GM12878 (cell line): ENCODE results near the gene TDRD12. TPM values are rescaled to one million over a fixed set of nuclear protein-coding genes. Genes with fewer than 3 reads are reported as not detected.

Source experiments
- ATAC-seq: fragments of 200-7000 bp; cut with Tn5 transposase; 3 replicates; pipeline ENCODE4 v1.9.1; 2020; ENCODE audit warnings: mild to moderate bottlenecking, moderate library complexity
- BruUV-seq: library from RNA; stranded (reverse); fragments of 400-500 nt; replicated peaks from 2 replicates; lab custom pipeline; 2021; lab: Mats Ljungman, UMichigan
- CTCF ChIA-PET: fragments of 300-600 bp; sonication (Branson Sonifier 250); formaldehyde crosslinking; extraction: SDS; loops from one replicate; lab custom pipeline; 2021; ENCODE audit warnings: inconsistent platforms; lab: Yijun Ruan, JAX
- POLR2A ChIA-PET: fragments of 350-600 bp; formaldehyde crosslinking; extraction: SDS; loops from one replicate; lab custom pipeline; 2021; ENCODE audit warnings: inconsistent platforms; lab: Charles Lee
- RAD21 ChIA-PET: fragments of 300-600 bp; sonication (Branson Sonifier 250); formaldehyde crosslinking; loops from one replicate; lab custom pipeline; 2023; ENCODE audit warnings: antibody characterized with exemption; ENCODE audit not compliant: unreplicated experiment; lab: Charles Lee
- SMC1A ChIA-PET: fragments of 300-600 bp; sonication (Branson Sonifier 250); formaldehyde crosslinking; loops from one replicate; lab custom pipeline; 2023; ENCODE audit not compliant: unreplicated experiment, uncharacterized antibody; lab: Charles Lee
- DNase-seq: peaks from one replicate; pipeline ENCODE4 v3.0.0-alpha.2; 2011; ENCODE audit warnings: low read depth, low spot score
- FAIRE-seq: peaks from 3 replicates; lab custom pipeline; 2011; peaks lifted over from hg19 to GRCh38; lab: Jason Lieb, UNC
- H2AFZ ChIP-seq: 2 replicates; pipeline ENCODE4 v1.6.0; 2011; ENCODE audit warnings: low read depth, low read length, control low read depth; ENCODE audit not compliant: control insufficient read depth
- H3K27ac ChIP-seq: 2 replicates; pipeline ENCODE4 v1.5.1; 2011; ENCODE audit warnings: control low read depth; ENCODE audit not compliant: control insufficient read depth, insufficient read depth
- H3K27me3 ChIP-seq, 2 experiments: replicated peaks in 1 of 2; 2 replicates each; pipeline versions ENCODE4 v1.6.0 to v1.6.1; 2011; ENCODE audit warnings: low read length in 1 of 2; ENCODE audit not compliant: control insufficient read depth in 2 of 2, insufficient read depth in 2 of 2
- H3K36me3 ChIP-seq, 2 experiments: 2 replicates each; pipeline ENCODE4 v1.5.1; 2011; ENCODE audit warnings: low read length in 1 of 2; ENCODE audit not compliant: control insufficient read depth in 2 of 2, insufficient read depth in 2 of 2
- H3K4me1 ChIP-seq: 2 replicates; pipeline ENCODE4 v1.6.1; 2011; ENCODE audit warnings: mild to moderate bottlenecking, low read length, moderate library complexity, mixed read lengths; ENCODE audit not compliant: control insufficient read depth, insufficient read depth
- H3K4me2 ChIP-seq: 2 replicates; pipeline ENCODE4 v1.6.0; 2011; ENCODE audit warnings: control low read depth; ENCODE audit not compliant: control insufficient read depth, insufficient read depth
- H3K4me3 ChIP-seq: fragments of 200-600 bp; sonication (generic); 2 replicates; pipeline ENCODE4 v1.5.1; 2016
- H3K79me2 ChIP-seq: 2 replicates; pipeline ENCODE4 v1.6.0; 2011; ENCODE audit warnings: low read length; ENCODE audit not compliant: control insufficient read depth, insufficient read depth
- H3K9ac ChIP-seq: 2 replicates; pipeline ENCODE4 v1.8.0; 2011; ENCODE audit warnings: low read length, control low read depth, mixed read lengths; ENCODE audit not compliant: control insufficient read depth, insufficient read depth
- H3K9me3 ChIP-seq: replicated peaks from 3 replicates; pipeline ENCODE4 v1.5.1; 2011; ENCODE audit warnings: mild to moderate bottlenecking, low read length; ENCODE audit not compliant: control insufficient read depth, insufficient read depth
- H4K20me1 ChIP-seq: 2 replicates; pipeline ENCODE4 v1.6.0; 2011; ENCODE audit not compliant: control insufficient read depth, insufficient read depth
- ATF2 ChIP-seq: IDR thresholded peaks from 2 replicates; pipeline ENCODE4 v1.6.1; 2012; ENCODE audit warnings: low read length, inconsistent platforms
- ATF7 ChIP-seq: fragments of 450-650 bp; IDR thresholded peaks from 2 replicates; pipeline ENCODE4 v1.6.1; 2016; ENCODE audit warnings: low read depth, mild to moderate bottlenecking
- CREB1 ChIP-seq: IDR thresholded peaks from 2 replicates; pipeline ENCODE4 v1.6.1; 2012; ENCODE audit warnings: low read depth, mild to moderate bottlenecking, inconsistent platforms
- E2F8 ChIP-seq: fragments of 450-650 bp; IDR thresholded peaks from 2 replicates; pipeline ENCODE4 v1.6.1; 2018; ENCODE audit warnings: mild to moderate bottlenecking, low read depth, moderate library complexity; ENCODE audit not compliant: partially characterized antibody
- EED ChIP-seq: sonication (generic); IDR thresholded peaks from 2 replicates; pipeline ENCODE4 v1.6.1; 2016; ENCODE audit warnings: antibody characterized with exemption, low read depth
- MEF2A ChIP-seq: IDR thresholded peaks from 2 replicates; pipeline ENCODE4 v1.6.1; 2011; ENCODE audit warnings: low read depth, mild to moderate bottlenecking, low read length, moderate library complexity; ENCODE audit not compliant: insufficient read depth
- SREBF1 ChIP-seq: IDR thresholded peaks from 2 replicates; pipeline ENCODE4 v1.6.1; 2012; ENCODE audit warnings: mild to moderate bottlenecking, low read length
- ZBTB11 ChIP-seq: fragments of 450-650 bp; formaldehyde crosslinking; IDR thresholded peaks from 2 replicates; pipeline ENCODE4 v1.5.0; 2022; ENCODE audit warnings: mild to moderate bottlenecking, missing genetic modification characterization
- WGBS: methylation state at CpG from one replicate; pipeline ENCODE4 v1.1.6; 2016; ENCODE audit warnings: low lambda C conversion rate; ENCODE audit not compliant: insufficient replicate concordance, insufficient coverage; ENCODE audit errors: missing lambda C conversion rate; 5-methylcytosine and 5-hydroxymethylcytosine counted together
- in situ Hi-C: fragments of 300-500 bp; cut with MboI; formaldehyde crosslinking; loops from 9 replicates; pipeline ENCODE4 v1.14.3; 2018; ENCODE audit warnings: mixed read lengths
- intact Hi-C: fragments of 100-400 bp; cut with micrococcal nuclease; formaldehyde crosslinking; loops from one replicate; pipeline ENCODE4 v1.14.2; 2022; ENCODE audit not compliant: unreplicated experiment
- polyA plus RNA-seq, 11 experiments: library from polyadenylated mRNA; depleted of rRNA in 4 of 11; unstranded in 6 of 11; stranded (reverse) in 5 of 11; fragments of >200 nt; fragmentation: Nextera tagmentation in 4 of 11; fragmentation: Illumina TruSeq in 1 of 11; extraction: Ambion mirVana in 4 of 11; extraction: Trizol in 1 of 11; gene quantifications; 1 replicate in 1 of 11; 2 replicates in 10 of 11; pipeline versions ENCODE4 v1.2.1 to v1.2.3, GENCODE V29; 2011 to 2016; ENCODE audit warnings: inconsistent platforms in 2 of 11, missing spikeins in 2 of 11, low read depth in 1 of 11
- total RNA-seq, 4 experiments: library from RNA; depleted of rRNA in 3 of 4; stranded (reverse); fragments of >200 nt in 3 of 4; fragmentation: Illumina TruSeq in 1 of 4; extraction: Trizol in 1 of 4; gene quantifications; 2 replicates each; pipeline versions ENCODE4 v1.2.1 to v1.2.3, GENCODE V29; 2013 to 2021

The TDRD12 gene
- total and polyA plus RNA-seq, 10 of the 15 experiments (the other 5 are each of a cell fraction or from before 2014, with no cell fraction given) = 0.08 to 0.15 TPM; not detected in 8

- Histone ChIP-seq H3K27ac (no peak overlapping the region), H3K4me1 (no peaks in the 10 kb centered on the region), H3K36me3 (no peaks in the 10 kb centered on the region), H3K79me2 (no peaks in the 10 kb centered on the region), H2AFZ (no peak overlapping the region), H3K4me3 (no peak overlapping the region), H4K20me1 (no peaks in the 10 kb centered on the region), H3K4me2 (no peak overlapping the region), H3K27me3 (no peaks in the 10 kb centered on the region; a peak in 1 of 4 replicates), H3K9ac (no peak overlapping the region), H3K9me3 (no peaks in the 10 kb centered on the region)
- ChIA-PET SMC1A (no interaction called here), RAD21 (interaction anchor here (0.5 kb wide), 1 partner anchor 158 kb away, joined by 3 read pairs; no protein-coding TSS in a partner anchor), POLR2A (no interaction called here), CTCF (interaction anchor here (2.1 kb wide), 1 partner anchor 151 kb away, joined by 5 read pairs; no protein-coding TSS in a partner anchor)
- TF ChIP-seq ATF7 (0 out of 2 replicates have a peak, but pooled peaks have one; percentile 35), E2F8 (no peak)
- ATAC-seq = no peak
- no peak for FAIRE-seq
- intact Hi-C loops (no loop called here), in situ Hi-C loops (no loop called here)
- no peak for DNase-seq
- BruUV-seq = no TSS peak
- 25% methylated on average over 4 of the region's 4 CpGs for WGBS
These were observed 31.0 kb downstream of the TDRD12 start for GRCh38 chr19:32750441-32751055.

GRCh38 chr19:32751066-32751465 lies 31.5 kb downstream of the TDRD12 start:
- 0% methylated on average over 2 of the region's 2 CpGs for WGBS
- CTCF ChIA-PET = interaction anchor here (2.1 kb wide), 1 partner anchor 151 kb away, joined by 5 read pairs; no protein-coding TSS in a partner anchor
- no peak overlapping the region for H2AFZ ChIP-seq
- no peak for ATAC-seq
- no peaks in the 10 kb centered on the region for H4K20me1 ChIP-seq
- POLR2A ChIA-PET = no interaction called here
- no peaks in the 10 kb centered on the region for H3K36me3 ChIP-seq
- H3K27me3 ChIP-seq = no peaks in the 10 kb centered on the region; a peak in 1 of 4 replicates
- intact Hi-C loops = no loop called here
- no peak overlapping the region for H3K4me2 ChIP-seq
- no peak overlapping the region for H3K27ac ChIP-seq
- no peaks in the 10 kb centered on the region for H3K9me3 ChIP-seq
- no peaks in the 10 kb centered on the region for H3K79me2 ChIP-seq
- BruUV-seq = no TSS peak
- FAIRE-seq = no peak
- SMC1A ChIA-PET = no interaction called here
- no peak for TF ChIP-seq EED
- TF ChIP-seq MEF2A = no peak
- TF ChIP-seq ZBTB11 = no peak
- TF ChIP-seq SREBF1 = no peak
- TF ChIP-seq CREB1 = no peak
- TF ChIP-seq ATF2 = no peak
- TF ChIP-seq, all 136 proteins: peak for 0
- in situ Hi-C loops = no loop called here
- H3K9ac ChIP-seq = no peak overlapping the region
- H3K4me1 ChIP-seq = no peaks in the 10 kb centered on the region
- RAD21 ChIA-PET = interaction anchor here (0.5 kb wide), 1 partner anchor 157 kb away, joined by 3 read pairs; no protein-coding TSS in a partner anchor
- DNase-seq = no peak
- H3K4me3 ChIP-seq = no peak overlapping the region
